SK-N-SH (cell line): Measurements from ENCODE around the gene SBF2. TPM values are rescaled to one million over a fixed set of nuclear protein-coding genes. Genes with fewer than 3 reads are reported as not detected.

Experiments
- CTCF ChIA-PET: fragments of 300-600, 350-600 bp; formaldehyde crosslinking; extraction: SDS; loops from one replicate; lab custom pipeline; 2021; lab: Yijun Ruan, JAX
- POLR2A ChIA-PET: fragments of 350-600 bp; sonication (Branson Sonifier 250); formaldehyde crosslinking; extraction: SDS; loops from one replicate; lab custom pipeline; 2020; ENCODE audit warnings: antibody characterized with exemption, inconsistent platforms; lab: Yijun Ruan, JAX
- DNase-seq: peaks from one replicate; pipeline ENCODE4 v3.0.0; 2012
- H2AFZ ChIP-seq: fragments of 200-600 bp; sonication (generic); 2 replicates; pipeline ENCODE4 v1.8.1; 2016; ENCODE audit warnings: antibody characterized with exemption, mild to moderate bottlenecking, low read depth
- H3F3A ChIP-seq: fragments of 200-600 bp; sonication (generic); replicated peaks from 2 replicates; pipeline ENCODE3; 2016; ENCODE audit warnings: antibody characterized with exemption, mild to moderate bottlenecking; ENCODE audit not compliant: insufficient read depth
- H3K27ac ChIP-seq, 2 experiments: fragments of 200-500 bp in 1 of 2; fragments of 200-600 bp in 1 of 2; sonication (Bioruptor generic) in 1 of 2; sonication (generic), shearing (Covaris generic) in 1 of 2; 2 replicates each; pipeline versions ENCODE4 v1.5.1 to v1.6.1; 2014 to 2016; ENCODE audit warnings: low read depth in 2 of 2, inconsistent platforms in 1 of 2, low read length in 1 of 2, mild to moderate bottlenecking in 1 of 2, mixed read lengths in 1 of 2
- H3K27me3 ChIP-seq: fragments of 200-600 bp; sonication (generic), shearing (Covaris generic); 2 replicates; pipeline ENCODE4 v1.6.1; 2016; ENCODE audit warnings: mixed run types; ENCODE audit not compliant: insufficient read depth
- H3K36me3 ChIP-seq, 2 experiments: fragments of 200-500 bp in 1 of 2; fragments of 200-600 bp in 1 of 2; sonication (Bioruptor generic) in 1 of 2; sonication (generic) in 1 of 2; replicated peaks in 1 of 2; 2 replicates each; pipeline versions ENCODE3 to v1.5.1; 2014 to 2016; ENCODE audit warnings: low read length in 1 of 2, mild to moderate bottlenecking in 1 of 2; ENCODE audit not compliant: insufficient read depth in 2 of 2, control insufficient read depth in 1 of 2
- H3K4me1 ChIP-seq, 2 experiments: fragments of 200-500 bp in 1 of 2; fragments of 200-600 bp in 1 of 2; sonication (Bioruptor generic) in 1 of 2; sonication (generic), shearing (Covaris generic) in 1 of 2; 2 replicates each; pipeline versions ENCODE4 v1.5.1 to v1.6.1; 2014 to 2016; ENCODE audit warnings: low read depth in 1 of 2, low read length in 1 of 2, mixed run types in 1 of 2; ENCODE audit not compliant: insufficient read depth in 2 of 2, control insufficient read depth in 1 of 2
- H3K4me2 ChIP-seq: fragments of 200-600 bp; sonication (generic), shearing (Covaris generic); 2 replicates; pipeline ENCODE4 v1.6.1; 2017; ENCODE audit warnings: mixed run types
- H3K4me3 ChIP-seq, 2 experiments: fragments of 200-500 bp in 1 of 2; fragments of 200-600 bp in 1 of 2; sonication (Bioruptor generic) in 1 of 2; sonication (generic), shearing (Covaris generic) in 1 of 2; 2 replicates each; pipeline versions ENCODE4 v1.5.1 to v1.8.1; 2014 to 2016; ENCODE audit warnings: low read depth in 2 of 2, inconsistent platforms in 1 of 2, low read length in 1 of 2, mild to moderate bottlenecking in 1 of 2, mixed read lengths in 1 of 2, moderate library complexity in 1 of 2
- H3K79me2 ChIP-seq: fragments of 200-600 bp; sonication (generic); 2 replicates; pipeline ENCODE4 v1.8.1; 2017; ENCODE audit warnings: mild to moderate bottlenecking; ENCODE audit not compliant: insufficient read depth
- H3K9ac ChIP-seq: fragments of 200-600 bp; sonication (generic); 2 replicates; pipeline ENCODE4 v1.6.1; 2017; ENCODE audit warnings: mixed run types
- H3K9me2 ChIP-seq: fragments of 200-600 bp; sonication (generic); 2 replicates; pipeline ENCODE4 v1.6.1; 2017; ENCODE audit warnings: mixed run types
- H3K9me3 ChIP-seq: fragments of 200-600 bp; sonication (generic); 2 replicates; pipeline ENCODE4 v1.6.1; 2017; ENCODE audit warnings: mixed run types, mild to moderate bottlenecking, moderate library complexity
- H4K20me1 ChIP-seq: fragments of 200-600 bp; sonication (generic); 2 replicates; pipeline ENCODE4 v1.6.1; 2017; ENCODE audit warnings: mild to moderate bottlenecking, mixed run types; ENCODE audit not compliant: insufficient read depth
- CHD2 ChIP-seq: fragments of 150-350 bp; IDR thresholded peaks from 2 replicates; pipeline ENCODE4 v1.6.1; 2018; ENCODE audit warnings: low read length; ENCODE audit not compliant: partially characterized antibody
- ELF1 ChIP-seq: IDR thresholded peaks from 2 replicates; pipeline ENCODE4 v1.4.0; 2012
- FOXM1 ChIP-seq: IDR thresholded peaks from 2 replicates; pipeline ENCODE4 v1.4.0; 2012; ENCODE audit warnings: low read depth, mild to moderate bottlenecking
- GABPA ChIP-seq: IDR thresholded peaks from 2 replicates; pipeline ENCODE4 v1.4.0; 2012; ENCODE audit warnings: low read depth, mild to moderate bottlenecking
- JUND ChIP-seq: IDR thresholded peaks from 2 replicates; pipeline ENCODE4 v1.4.0; 2012
- MXI1 ChIP-seq: IDR thresholded peaks from 2 replicates; pipeline ENCODE4 v1.6.1; 2012; ENCODE audit warnings: mild to moderate bottlenecking, low read depth, low read length, improper control_type of control experiment
- NFIC ChIP-seq: IDR thresholded peaks from 2 replicates; pipeline ENCODE4 v1.4.0; 2012; ENCODE audit warnings: borderline replicate concordance
- POLR2AphosphoS5 ChIP-seq: IDR thresholded peaks from 2 replicates; pipeline ENCODE4 v1.6.1; 2012; ENCODE audit warnings: low read depth, low read length
- RAD21 ChIP-seq: IDR thresholded peaks from 2 replicates; pipeline ENCODE4 v1.6.1; 2012; ENCODE audit warnings: mild to moderate bottlenecking, low read length
- RCOR1 ChIP-seq: fragments of 150-350 bp; IDR thresholded peaks from 2 replicates; pipeline ENCODE4 v1.6.1; 2017; ENCODE audit warnings: antibody characterized with exemption, low read length
- RFX5 ChIP-seq: IDR thresholded peaks from 2 replicates; pipeline ENCODE4 v1.6.1; 2012; ENCODE audit warnings: mild to moderate bottlenecking, improper control_type of control experiment, low read length
- SIN3A ChIP-seq: IDR thresholded peaks from 2 replicates; pipeline ENCODE4 v1.6.1; 2012; ENCODE audit warnings: low read depth, mild to moderate bottlenecking, low read length, moderate library complexity, borderline replicate concordance
- SMC3 ChIP-seq: IDR thresholded peaks from 2 replicates; pipeline ENCODE4 v1.6.1; 2012; ENCODE audit warnings: low read depth, low read length, improper control_type of control experiment
- TAF1 ChIP-seq: IDR thresholded peaks from 2 replicates; pipeline ENCODE4 v1.6.1; 2012; ENCODE audit warnings: low read depth, mild to moderate bottlenecking, low read length, moderate library complexity, borderline replicate concordance
- WGBS: methylation state at CpG from one replicate; pipeline ENCODE4 v1.1.6; 2017; ENCODE audit warnings: low lambda C conversion rate; 5-methylcytosine and 5-hydroxymethylcytosine counted together
- polyA plus RNA-seq, 3 experiments: library from polyadenylated mRNA; depleted of rRNA; stranded (reverse); fragments of >200 nt; gene quantifications; 2 replicates each; pipeline ENCODE4 v1.2.3, GENCODE V29; 2012
- TF ChIP-seq, protein P1 (sequence below): fragments of 200-600 bp; sonication (generic); IDR thresholded peaks from 2 replicates; pipeline ENCODE4 v1.6.1; 2017; ENCODE audit warnings: antibody characterized with exemption, mild to moderate bottlenecking, moderate library complexity
- TF ChIP-seq, protein P2 (sequence below): fragments of 150-350 bp; IDR thresholded peaks from 2 replicates; pipeline ENCODE4 v1.6.1; 2016; ENCODE audit warnings: mild to moderate bottlenecking, low read depth, low read length
- TF ChIP-seq, protein P3 (sequence below): fragments of 150-350 bp; IDR thresholded peaks from 2 replicates; pipeline ENCODE4 v1.6.1; 2017; ENCODE audit warnings: antibody characterized with exemption, low read length, low read depth, borderline replicate concordance
- TF ChIP-seq, protein P4 (sequence below): IDR thresholded peaks from 2 replicates; pipeline ENCODE4 v1.4.0; 2012; ENCODE audit warnings: low read depth
- TF ChIP-seq, protein P5 (sequence below): IDR thresholded peaks from 2 replicates; pipeline ENCODE4; 2012
- TF ChIP-seq, protein P6 (sequence below): IDR thresholded peaks from 2 replicates; pipeline ENCODE4 v1.4.0; 2012; ENCODE audit warnings: low read depth, borderline replicate concordance

SBF2 gene
- polyA plus RNA-seq, 1 of the 3 experiments (the other 2 are of a cell fraction), result 23.0 TPM

DNA sequence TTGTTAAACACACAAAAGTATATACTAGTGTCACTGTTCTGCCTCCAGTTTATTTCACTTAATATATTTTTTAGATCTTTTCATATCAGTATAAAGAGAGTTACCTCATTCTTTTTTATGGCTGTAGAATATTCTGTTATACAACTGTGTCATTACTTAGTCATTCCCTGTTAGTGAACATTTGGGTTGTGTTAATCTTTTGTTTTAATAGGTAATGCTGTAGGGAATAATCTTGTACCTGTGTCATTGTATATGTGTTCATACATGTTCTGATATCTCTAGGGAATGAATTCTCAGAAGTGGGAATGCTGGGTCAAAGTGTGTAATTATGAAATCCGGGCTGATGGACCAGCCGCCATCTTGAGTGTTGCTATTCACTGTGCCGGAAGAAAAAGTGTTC, 558.8 kb downstream of the SBF2 start:
- H3F3A ChIP-seq, result no peaks in the 10 kb centered on the region
- no peak overlapping the region for H3K4me2 ChIP-seq
- DNase-seq, result no peak
- no peaks in the 10 kb centered on the region for H3K4me1 ChIP-seq
- no peak overlapping the region for H3K27ac ChIP-seq
- 94% methylated on average over 3 of the region's 3 CpGs for WGBS
- POLR2A ChIA-PET, result no interaction called here
- peaks cover 30 to 64% of the 10 kb centered on the region in 2 experiments for H3K36me3 ChIP-seq
- TF ChIP-seq NFIC (no peak), GABPA (no peak), ELF1 (no peak), TAF1 (no peak), RAD21 (no peak), POLR2AphosphoS5 (no peak), MXI1 (no peak), RFX5 (no peak), SIN3A (no peak), FOXM1 (no peak), JUND (no peak), CHD2 (no peak), RCOR1 (no peak), SMC3 (no peak)
- TF ChIP-seq, protein P1, sequence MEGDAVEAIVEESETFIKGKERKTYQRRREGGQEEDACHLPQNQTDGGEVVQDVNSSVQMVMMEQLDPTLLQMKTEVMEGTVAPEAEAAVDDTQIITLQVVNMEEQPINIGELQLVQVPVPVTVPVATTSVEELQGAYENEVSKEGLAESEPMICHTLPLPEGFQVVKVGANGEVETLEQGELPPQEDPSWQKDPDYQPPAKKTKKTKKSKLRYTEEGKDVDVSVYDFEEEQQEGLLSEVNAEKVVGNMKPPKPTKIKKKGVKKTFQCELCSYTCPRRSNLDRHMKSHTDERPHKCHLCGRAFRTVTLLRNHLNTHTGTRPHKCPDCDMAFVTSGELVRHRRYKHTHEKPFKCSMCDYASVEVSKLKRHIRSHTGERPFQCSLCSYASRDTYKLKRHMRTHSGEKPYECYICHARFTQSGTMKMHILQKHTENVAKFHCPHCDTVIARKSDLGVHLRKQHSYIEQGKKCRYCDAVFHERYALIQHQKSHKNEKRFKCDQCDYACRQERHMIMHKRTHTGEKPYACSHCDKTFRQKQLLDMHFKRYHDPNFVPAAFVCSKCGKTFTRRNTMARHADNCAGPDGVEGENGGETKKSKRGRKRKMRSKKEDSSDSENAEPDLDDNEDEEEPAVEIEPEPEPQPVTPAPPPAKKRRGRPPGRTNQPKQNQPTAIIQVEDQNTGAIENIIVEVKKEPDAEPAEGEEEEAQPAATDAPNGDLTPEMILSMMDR, result no peak
- TF ChIP-seq, protein P2, sequence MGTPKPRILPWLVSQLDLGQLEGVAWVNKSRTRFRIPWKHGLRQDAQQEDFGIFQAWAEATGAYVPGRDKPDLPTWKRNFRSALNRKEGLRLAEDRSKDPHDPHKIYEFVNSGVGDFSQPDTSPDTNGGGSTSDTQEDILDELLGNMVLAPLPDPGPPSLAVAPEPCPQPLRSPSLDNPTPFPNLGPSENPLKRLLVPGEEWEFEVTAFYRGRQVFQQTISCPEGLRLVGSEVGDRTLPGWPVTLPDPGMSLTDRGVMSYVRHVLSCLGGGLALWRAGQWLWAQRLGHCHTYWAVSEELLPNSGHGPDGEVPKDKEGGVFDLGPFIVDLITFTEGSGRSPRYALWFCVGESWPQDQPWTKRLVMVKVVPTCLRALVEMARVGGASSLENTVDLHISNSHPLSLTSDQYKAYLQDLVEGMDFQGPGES, result no peak
- TF ChIP-seq, protein P3, sequence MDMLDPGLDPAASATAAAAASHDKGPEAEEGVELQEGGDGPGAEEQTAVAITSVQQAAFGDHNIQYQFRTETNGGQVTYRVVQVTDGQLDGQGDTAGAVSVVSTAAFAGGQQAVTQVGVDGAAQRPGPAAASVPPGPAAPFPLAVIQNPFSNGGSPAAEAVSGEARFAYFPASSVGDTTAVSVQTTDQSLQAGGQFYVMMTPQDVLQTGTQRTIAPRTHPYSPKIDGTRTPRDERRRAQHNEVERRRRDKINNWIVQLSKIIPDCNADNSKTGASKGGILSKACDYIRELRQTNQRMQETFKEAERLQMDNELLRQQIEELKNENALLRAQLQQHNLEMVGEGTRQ, result no peak
- TF ChIP-seq, protein P4, sequence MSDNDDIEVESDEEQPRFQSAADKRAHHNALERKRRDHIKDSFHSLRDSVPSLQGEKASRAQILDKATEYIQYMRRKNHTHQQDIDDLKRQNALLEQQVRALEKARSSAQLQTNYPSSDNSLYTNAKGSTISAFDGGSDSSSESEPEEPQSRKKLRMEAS, result no peak
- TF ChIP-seq, protein P5, sequence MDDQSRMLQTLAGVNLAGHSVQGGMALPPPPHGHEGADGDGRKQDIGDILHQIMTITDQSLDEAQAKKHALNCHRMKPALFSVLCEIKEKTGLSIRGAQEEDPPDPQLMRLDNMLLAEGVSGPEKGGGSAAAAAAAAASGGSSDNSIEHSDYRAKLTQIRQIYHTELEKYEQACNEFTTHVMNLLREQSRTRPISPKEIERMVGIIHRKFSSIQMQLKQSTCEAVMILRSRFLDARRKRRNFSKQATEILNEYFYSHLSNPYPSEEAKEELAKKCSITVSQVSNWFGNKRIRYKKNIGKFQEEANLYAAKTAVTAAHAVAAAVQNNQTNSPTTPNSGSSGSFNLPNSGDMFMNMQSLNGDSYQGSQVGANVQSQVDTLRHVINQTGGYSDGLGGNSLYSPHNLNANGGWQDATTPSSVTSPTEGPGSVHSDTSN, result no peak
- TF ChIP-seq, protein P6, sequence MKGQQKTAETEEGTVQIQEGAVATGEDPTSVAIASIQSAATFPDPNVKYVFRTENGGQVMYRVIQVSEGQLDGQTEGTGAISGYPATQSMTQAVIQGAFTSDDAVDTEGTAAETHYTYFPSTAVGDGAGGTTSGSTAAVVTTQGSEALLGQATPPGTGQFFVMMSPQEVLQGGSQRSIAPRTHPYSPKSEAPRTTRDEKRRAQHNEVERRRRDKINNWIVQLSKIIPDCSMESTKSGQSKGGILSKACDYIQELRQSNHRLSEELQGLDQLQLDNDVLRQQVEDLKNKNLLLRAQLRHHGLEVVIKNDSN, result no peak
- TF ChIP-seq, all 33 proteins: peak for 0
- H3K9me3 ChIP-seq, result no peaks in the 10 kb centered on the region
- CTCF ChIA-PET, result no interaction called here
- H3K9me2 ChIP-seq, result no peaks in the 10 kb centered on the region
- H3K4me3 ChIP-seq, result no peak overlapping the region
- H4K20me1 ChIP-seq, result no peaks in the 10 kb centered on the region
- no peaks in the 10 kb centered on the region; the same call in 1 of the 2 replicates for H3K79me2 ChIP-seq
- H3K27me3 ChIP-seq, result no peaks in the 10 kb centered on the region
- no peak overlapping the region for H3K9ac ChIP-seq
- no peak overlapping the region for H2AFZ ChIP-seq
